HG02885 (cell line): ENCODE data around the gene DIAPH3.
A peak's percentile ranks its signal among the peaks of the same experiment; 100 is the strongest.

Source experiments
- ATAC-seq: cut with Tn5 transposase; IDR thresholded peaks from one replicate; pipeline ENCODE4 v1.9.1; 2021; ENCODE audit warnings: mild to moderate bottlenecking; ENCODE audit not compliant: unreplicated experiment, poor library complexity

The DIAPH3 gene

DNA sequence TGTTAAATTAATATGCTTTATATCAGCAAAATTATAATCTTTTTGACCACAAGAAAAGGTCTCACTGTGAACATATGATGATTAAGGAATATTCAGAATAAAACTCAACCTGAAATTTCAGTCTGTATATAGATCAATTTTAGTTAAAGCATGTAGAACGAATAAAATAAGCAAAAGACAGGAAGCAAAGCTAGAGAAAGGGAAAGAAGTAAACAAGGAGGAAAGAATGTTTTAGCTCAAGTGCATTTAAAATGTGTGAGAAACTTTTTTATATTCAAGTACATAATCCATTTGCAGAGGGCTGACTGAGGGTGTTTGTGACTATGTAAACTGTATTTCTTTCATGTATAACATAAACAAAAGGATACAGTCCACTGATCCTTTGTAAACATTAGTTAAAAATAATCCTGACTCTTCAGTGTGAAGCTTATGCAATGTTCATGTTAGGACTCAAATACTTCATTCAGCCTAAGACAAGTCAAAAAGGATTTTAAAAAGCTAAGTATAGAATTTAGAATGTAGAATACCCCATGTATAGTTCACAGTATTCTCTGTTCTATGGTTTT is 472.1 kb downstream of the DIAPH3 start:
- ATAC-seq, result no peak

DNA sequence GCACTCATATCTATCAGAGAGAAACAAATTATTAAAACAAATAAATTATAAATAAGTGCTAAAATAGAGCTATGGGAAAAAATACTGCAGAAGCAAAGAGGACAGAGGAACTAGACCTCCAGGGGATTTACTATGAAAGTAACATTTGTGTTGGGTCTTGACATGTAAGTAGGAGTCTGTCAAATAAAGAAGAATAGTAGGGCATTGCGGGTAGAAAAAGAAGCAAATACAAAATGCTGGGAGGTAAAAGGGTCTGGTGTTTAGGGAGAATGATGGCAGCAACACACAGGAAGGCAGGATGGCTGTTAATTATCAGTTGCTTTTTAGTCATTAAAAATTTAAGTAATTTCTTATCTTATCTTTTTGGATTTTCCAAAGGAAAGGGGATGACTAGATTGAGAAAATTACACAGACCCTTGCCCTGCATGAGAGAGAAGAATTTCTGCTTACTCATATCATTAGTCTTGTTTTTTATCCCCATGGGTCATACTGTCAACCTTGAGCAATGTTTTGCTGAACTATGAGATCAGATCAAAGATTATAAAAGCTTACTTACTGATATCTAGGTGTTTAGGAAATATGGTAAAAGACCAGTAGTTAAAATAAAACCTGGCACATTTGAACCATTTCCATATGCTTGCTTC is 472.7 kb downstream of the DIAPH3 start:
- ATAC-seq, result no peak

DNA sequence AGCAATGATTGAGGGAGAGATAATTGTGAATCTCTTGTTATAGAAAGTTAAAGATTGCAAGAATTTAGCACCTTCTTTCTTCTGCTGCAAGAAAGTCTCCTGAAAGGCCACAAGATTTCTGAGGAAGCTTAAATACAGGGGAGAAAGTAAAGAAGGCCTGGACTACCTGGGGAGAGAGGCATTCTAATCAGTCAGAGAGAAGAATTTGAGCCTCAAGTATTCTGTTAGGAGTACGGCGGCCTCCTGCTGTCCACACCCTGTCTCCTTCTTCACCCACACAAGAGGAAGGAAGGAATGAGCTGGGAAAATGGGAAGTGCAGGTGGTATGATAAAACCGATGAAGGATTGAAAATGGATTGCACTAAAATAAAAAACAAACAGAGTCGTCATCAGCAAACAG is 474.7 kb downstream of the DIAPH3 start:
- no peak for ATAC-seq

DNA sequence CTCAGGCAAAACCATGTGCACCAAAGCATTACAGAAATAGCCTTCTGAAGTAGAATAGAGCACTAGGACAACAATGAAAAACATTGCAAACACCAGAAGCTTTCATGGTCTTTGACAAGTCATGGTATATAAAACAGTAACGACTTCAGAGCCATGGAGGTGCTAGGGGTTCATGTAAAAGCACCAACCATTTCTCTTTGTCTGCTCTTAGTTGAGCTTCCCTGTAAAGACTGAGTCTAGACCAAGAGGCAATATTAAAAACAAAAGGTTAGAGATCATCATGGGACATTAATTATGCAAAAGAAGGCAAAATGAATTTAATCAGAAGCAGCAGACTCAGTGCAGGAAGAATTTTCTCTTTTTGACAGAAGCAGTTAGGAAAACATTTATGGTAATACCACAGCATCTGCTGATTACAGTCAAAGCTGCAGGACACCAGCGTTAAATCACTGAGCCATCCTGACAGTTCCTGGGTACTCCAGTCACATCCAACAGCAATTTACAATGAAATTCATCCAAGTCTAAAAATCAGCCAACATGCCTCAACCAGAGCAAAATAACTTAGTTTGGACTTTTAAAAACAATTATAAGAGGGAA is 476.8 kb downstream of the DIAPH3 start:
- ATAC-seq, result no peak

DNA sequence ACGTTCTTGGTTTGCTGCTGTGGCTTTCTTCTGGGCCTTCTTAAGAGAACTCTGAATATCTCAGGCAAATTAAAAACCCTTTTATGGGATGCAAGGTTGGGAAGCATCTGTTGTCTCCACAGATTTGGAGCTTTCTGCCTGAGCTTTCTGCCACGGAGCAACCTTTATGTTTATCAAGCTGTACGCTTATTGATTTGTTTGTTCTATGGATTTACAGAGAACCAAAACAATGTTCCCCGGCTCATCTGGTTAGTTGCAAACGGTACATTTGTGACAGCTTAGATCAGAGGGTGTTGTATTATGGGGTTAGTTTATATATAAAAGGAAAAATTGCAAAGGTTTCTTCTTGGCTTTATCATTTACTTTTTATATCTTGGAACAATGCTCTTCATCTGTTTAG is 479.6 kb downstream of the DIAPH3 start:
- ATAC-seq, result no peak

DNA sequence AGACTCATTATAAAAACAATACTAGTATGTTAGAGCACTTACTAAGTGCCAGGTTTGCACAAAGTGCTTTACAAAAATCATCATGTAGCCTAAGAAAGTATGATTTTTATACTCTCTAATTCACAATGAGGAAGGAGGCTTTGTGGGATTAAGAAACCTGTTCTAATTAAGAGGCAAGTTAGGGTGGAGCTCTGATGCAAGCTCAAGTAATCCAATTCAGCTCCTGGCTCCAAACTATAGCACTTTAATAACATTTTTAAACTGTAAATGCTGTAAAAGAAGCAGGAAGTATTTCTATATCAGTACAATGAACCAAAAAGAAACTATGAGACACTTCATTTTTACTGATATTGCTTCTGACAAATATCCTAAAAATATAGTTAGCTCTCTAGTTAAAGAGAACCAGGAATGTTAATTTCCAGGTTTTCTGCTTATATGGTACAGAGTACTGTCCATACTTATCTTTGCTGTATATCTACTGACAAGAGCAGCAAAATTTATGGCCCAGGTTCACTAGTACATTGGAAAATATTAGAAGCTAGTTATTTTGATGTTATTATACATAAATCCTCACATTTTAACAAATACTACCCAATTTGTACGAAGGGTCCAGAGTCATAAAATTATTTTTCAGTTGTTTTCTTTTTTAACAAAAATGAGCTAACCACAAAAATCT is 482.0 kb downstream of the DIAPH3 start:
- no peak for ATAC-seq

DNA sequence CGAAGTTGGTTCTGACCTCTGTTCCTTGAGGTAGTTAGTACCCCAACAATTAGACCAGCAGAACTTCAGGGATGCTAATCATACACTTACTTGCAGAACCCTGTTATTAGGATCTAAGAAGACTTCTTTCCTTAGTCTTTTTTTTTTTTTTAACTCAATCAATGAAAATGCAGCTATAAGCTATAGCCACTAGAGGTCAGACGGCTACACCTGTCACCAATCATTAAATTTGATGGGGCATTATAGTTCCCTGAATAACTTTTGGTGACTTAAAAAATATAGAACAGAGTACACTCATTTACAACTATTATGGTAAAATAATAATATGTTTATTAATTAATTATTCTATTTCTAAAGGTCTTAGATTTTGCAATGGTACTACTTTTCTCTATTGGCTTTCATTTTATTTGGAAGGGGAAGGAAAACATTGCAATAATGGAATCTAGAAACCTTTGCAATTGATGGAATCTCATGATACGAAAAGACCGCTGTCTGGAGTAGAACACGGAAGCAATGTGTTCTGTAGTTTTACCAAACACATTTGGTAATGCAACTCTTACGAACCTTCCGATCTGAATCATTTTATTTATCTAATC is 483.2 kb downstream of the DIAPH3 start:
- peak; percentile 71 for ATAC-seq

DNA sequence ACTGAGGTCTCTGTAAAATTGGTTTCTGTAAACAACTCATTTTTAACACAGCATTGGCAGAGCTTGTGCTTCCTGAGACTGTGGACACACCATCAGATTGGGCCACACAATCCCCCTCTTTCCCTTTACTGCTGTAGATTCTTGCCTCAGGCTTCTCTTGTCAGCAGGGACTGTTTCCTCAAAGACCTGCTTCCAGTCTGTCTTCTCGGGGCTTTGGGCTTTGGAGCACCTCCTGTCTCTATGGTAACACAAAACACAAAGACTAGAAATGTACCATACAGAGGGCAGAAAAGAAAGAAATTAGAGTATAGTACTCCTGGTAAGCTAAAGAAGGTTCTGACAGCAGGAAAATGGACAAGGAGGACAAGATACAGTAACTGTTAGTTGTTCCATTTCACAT is 484.5 kb downstream of the DIAPH3 start:
- no peak for ATAC-seq

DNA sequence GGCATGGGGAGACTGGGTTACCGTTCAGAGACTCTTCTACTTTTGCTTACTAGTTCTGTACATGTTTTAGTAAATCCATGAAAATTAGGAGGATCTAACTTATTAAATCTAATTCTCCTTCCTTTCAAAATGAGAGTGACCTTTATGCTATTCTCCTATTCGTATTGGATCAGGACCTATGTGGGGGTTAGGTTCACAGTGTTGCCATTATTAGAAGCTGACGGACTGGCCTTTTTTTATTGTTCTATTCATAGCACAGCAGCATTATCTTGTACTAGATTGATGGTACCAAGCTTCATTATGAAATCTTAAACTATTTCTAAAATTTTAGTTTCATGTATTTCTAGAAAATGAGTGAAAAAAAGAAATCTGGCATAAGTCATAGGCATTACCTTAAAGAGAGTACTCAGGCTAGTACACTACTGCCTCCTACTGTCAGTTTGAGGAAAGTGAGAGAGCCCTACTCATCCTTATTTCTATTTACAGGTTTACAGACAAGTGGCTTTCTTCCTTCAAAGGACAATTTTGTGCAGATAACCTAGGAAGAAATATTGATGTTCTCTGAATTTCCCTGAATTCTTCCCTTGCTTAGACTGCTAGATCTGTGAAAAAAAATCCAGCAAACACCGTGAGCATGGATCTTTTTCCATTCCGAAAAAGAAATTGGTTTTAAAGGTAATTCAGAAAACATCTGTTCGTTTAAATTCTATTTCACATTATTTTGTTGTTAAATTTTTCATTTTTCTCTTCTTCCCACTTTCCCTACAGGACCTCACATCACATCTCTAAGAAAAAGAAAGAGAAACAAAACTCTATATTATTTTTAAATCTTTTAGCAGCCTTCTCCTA is 485.5 kb downstream of the DIAPH3 start:
- peak; percentile 79 for ATAC-seq

DNA sequence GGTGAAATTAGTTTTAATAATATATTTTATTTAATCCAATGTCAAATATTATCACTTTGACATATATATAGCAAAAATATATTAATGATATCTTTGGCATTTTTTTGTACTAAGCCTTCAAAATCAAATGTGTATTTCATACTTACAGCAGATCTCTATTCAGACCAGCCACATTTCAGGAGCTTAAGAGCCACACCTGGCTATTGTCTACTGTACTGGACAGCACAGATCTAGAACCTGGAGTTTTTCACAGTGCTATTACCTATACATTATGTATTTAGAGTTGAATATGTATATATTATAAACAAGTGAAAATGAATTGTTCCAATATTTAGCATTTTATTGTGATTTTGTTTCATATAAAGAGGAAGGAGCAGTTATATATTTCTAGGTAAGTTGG is 486.3 kb downstream of the DIAPH3 start:
- ATAC-seq, result no peak

DNA sequence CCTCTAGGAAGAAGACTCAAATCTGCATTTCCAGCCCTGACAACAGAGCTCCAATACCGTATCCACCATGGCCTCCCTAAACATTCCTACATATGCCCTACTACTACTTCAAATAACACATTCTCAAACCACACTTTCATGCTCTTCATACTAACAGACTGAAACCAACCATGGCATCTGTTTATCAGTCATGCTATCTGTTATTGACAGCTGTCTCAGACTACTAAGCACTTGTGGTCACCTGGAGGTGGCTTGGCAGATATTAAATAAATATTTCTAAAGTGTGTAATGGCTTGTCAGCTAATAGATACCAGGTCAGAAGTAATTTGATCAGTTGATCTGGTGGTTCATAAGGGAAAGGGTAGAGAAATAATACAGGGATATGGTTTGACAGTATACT is 489.1 kb downstream of the DIAPH3 start:
- no peak for ATAC-seq

DNA sequence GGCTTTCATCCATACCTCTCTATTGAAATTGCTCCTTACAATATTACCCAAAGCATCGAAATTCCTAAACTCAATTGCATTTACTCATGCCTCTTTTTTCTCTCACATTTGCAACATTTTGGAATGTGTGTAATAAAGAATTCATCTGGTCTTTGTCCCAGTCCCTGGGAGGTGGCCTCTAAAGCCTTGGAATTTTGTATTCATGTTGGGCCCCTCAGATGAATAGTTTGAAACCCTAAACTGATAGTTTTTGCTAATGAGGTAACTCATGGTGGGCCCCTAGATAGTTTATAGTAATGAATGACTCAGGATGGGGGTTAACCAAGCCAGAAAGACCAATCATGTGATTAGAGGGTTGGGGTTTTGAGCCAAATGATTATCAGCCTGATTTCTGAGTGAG is 490.4 kb downstream of the DIAPH3 start:
- ATAC-seq, result no peak

DNA sequence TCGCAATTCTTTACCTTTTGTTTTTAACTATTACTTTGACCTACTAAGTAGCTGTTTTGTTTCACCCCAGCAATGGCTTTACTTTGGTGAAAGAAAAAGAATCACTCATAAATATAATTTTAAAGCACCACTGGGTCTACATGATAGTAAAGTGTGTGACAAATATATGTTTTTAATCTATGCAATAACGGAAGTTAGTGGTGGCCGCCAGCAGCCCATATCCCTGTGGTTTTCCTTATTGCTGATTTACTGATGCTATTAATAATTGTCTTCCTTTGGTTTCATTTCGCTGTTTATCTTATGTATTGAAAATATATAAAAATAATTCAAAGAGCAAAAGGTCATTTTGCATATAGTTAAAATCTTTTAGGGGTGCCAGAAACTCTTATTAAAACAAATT is 491.3 kb downstream of the DIAPH3 start:
- no peak for ATAC-seq

DNA sequence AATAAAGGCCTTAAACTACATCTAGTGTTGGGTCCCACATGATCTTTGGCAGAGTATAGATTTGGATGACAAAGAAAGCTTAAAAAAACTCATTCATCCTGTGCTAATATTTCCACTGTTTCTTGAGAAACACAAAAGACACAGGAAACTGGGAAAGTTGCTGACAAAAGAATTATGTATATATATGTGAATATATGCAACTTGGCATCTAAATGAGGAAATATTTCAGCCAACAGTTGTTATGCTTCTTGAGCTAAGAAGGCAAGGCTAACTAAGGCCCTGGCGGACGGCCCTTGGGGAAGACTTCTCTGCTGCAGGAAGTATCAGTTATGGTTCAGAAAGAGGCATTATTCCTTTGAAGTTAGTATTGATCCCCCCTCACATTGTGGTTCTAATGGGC is 491.8 kb downstream of the DIAPH3 start:
- no peak for ATAC-seq

DNA sequence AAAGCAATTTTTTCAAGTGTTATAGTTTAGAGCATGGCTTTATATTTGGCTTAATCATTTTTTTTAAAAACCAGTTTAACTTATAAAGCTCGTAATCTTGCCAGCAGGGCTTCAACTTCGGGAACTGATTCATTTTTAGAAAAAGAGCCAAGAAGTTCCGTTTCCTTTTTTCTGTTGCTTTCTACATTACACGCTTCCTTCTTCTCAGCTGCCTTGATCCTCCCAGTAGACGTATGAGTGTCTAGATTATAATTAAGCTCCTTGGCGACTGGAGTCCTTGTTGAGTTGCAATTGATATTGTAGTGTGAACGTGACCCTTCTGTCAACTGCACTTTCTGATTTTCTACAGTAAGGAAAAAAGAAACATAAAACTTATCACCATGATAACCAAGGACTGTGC is 497.2 kb downstream of the DIAPH3 start:
- ATAC-seq, result peak; percentile 70

DNA sequence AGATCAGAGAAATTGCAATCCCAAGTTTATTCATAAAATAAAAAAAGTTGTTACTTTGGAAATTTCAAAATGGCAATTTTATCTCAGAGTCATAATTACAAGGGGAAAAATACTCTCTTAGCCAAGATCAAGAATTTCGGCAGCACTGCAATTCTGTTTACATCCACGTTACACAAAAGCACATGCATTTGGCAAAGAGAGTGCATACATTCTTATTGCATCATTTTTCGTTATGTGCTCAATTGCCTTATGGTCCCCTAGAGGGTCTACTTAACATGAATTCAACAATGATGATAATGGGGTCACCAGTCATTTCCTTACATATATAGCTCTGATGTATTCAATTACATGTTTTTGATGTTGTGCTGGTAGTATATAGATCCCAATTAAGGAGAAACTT is 498.0 kb downstream of the DIAPH3 start:
- ATAC-seq, result no peak

DNA sequence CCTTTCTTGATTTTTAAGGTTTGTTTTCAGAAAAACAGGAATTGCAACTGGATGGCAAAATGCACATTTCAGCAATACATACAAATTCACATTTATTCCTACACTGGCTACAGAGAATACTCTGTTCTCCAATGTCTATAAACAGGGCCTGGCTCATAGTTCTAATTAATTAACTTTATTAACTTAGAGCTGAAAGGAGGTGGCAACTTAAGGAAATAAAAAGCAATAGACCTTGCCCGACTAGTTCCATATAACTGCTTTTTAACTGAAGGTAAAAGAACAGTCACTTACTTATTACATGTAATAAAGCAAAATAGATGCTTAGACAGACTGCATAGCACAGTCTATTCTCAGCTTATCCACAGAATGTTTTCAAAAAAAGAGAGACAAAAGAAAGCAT is 498.5 kb downstream of the DIAPH3 start:
- no peak for ATAC-seq

DNA sequence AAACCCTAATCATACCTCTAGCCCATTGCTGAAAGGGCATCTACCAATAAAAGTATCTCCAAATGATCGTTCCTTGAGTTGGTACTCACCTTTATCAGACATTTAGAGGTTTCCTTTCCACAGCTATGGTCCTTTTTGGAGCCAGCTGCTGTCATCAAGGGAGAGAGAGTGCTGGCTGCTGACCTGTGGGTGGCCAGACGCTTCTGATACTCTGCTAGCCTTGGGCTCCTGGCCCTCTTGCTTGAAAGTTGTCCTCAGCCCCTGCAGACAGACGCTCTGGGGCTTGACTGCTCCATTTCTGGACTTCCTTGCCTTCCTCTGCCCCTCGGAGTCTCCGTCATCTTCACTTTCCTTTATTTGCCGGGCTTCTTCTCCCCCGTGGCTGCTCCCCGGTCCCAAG is 499.1 kb downstream of the DIAPH3 start:
- no peak for ATAC-seq

DNA sequence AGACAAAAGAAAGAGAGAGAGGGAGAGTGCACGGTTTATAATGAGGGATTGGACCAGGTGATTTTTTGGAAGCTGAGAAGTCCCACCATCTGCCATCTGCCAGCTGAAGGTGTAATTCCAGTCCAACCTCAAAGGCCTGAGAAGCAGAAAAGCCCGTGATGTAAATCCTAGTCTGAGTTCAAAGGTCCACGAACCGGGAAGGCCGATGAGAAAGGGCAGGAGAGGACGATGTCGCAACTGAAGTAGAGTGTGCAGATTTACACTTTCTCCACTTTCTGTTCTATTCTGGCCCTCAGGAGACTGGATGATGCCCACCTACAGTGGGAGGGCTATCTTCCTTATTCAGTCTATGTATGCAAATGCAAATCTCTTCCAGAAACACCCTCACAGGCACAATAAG is 500.0 kb downstream of the DIAPH3 start:
- ATAC-seq, result no peak

DNA sequence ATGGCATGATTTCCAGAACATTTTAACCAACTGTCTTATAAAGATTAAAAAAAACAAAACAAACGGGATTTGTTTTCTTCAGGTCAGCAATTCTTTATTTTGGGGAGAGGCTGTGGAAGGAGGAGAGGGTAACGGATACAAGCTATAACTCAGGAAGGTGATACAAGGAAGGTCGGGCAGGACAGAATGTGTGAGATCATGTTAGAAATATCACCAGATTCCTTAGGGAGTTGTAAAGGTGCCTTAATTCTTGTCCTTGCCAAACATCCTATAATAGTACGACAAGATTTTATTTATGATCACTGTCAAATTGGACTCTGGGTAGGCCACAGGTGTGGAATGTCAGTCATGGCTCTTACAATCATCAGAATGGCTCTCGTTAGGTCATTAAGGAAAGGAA is 503.1 kb downstream of the DIAPH3 start:
- ATAC-seq, result no peak
